ENCODE results near the gene SIX4.

Gene SIX4

DNA sequence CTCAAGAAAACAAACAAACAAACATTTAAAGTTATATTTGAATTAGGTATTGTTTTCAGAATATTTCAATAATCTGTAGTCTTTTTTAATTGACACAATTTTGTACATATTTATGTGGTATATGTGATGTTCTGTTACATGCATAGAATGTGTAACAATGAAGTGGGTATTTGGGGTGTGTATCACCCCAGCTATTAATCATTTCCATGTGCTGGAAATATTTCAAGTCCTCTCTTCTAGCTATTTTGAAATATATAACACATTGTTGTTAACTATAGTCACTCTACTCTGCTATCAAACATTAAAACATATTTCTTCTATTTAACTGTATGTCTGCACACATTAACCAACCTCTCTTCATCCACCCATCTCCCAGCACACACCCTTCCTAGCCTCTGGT is 42.9 kb downstream of the SIX4 start:
- TF ChIP-seq, protein P1, sequence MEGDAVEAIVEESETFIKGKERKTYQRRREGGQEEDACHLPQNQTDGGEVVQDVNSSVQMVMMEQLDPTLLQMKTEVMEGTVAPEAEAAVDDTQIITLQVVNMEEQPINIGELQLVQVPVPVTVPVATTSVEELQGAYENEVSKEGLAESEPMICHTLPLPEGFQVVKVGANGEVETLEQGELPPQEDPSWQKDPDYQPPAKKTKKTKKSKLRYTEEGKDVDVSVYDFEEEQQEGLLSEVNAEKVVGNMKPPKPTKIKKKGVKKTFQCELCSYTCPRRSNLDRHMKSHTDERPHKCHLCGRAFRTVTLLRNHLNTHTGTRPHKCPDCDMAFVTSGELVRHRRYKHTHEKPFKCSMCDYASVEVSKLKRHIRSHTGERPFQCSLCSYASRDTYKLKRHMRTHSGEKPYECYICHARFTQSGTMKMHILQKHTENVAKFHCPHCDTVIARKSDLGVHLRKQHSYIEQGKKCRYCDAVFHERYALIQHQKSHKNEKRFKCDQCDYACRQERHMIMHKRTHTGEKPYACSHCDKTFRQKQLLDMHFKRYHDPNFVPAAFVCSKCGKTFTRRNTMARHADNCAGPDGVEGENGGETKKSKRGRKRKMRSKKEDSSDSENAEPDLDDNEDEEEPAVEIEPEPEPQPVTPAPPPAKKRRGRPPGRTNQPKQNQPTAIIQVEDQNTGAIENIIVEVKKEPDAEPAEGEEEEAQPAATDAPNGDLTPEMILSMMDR (IDR thresholded peaks at IDR 0.05; ENCODE audit: low read depth, low read length), result no peak
- TF ChIP-seq EZH2phosphoT487 (IDR thresholded peaks at IDR 0.05; ENCODE audit: low read depth), result no peak
- H3K79me2 ChIP-seq (ENCODE audit: low read length), result no peaks in the 10 kb centered on the region
- no peaks in the 10 kb centered on the region for H4K20me1 ChIP-seq (ENCODE audit: insufficient read depth, low read length)
- H3K9ac ChIP-seq (ENCODE audit: low read length), result no peak overlapping the region
- H3K36me3 ChIP-seq (replicated peaks; ENCODE audit: low read depth, low read length), result no peaks in the 10 kb centered on the region
- H3K9me3 ChIP-seq (ENCODE audit: insufficient read depth, low read length), result no peaks in the 10 kb centered on the region
- H3K4me1 ChIP-seq (ENCODE audit: low read length), result no peaks in the 10 kb centered on the region
- no peak overlapping the region for H2AFZ ChIP-seq (ENCODE audit: low read depth, low read length)
- no peak overlapping the region for H3K4me3 ChIP-seq (ENCODE audit: low read length)
- no peak overlapping the region for H3K4me2 ChIP-seq (ENCODE audit: low read length)
- no peaks in the 10 kb centered on the region for H3K27me3 ChIP-seq (ENCODE audit: low read depth, low read length)
- H3K27ac ChIP-seq (ENCODE audit: low read length), result no peak overlapping the region

DNA sequence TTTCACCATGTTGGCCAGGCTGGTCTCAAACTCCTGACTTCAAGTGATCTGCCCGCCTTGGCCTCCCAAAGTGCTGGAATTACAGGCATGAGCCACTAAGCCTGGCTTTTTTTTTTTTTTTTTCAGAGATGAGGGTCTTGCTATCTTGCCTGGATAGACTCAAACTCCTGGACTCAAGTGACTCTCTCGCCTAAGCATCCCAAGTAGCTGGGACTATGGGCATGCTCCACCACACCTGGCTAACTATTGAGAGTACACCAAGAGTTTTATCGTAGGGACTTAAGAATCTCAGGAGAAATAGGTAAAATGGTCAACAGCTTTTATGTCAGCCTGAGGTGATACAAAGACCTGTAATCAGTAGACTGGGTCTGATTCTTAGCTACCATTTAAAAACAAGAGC is 43.6 kb downstream of the SIX4 start:
- no peak overlapping the region for H2AFZ ChIP-seq (ENCODE audit: low read depth, low read length)
- H3K4me1 ChIP-seq (ENCODE audit: low read length), result no peaks in the 10 kb centered on the region
- no peak overlapping the region for H3K27ac ChIP-seq (ENCODE audit: low read length)
- no peaks in the 10 kb centered on the region for H3K79me2 ChIP-seq (ENCODE audit: low read length)
- H3K4me3 ChIP-seq (ENCODE audit: low read length), result no peak overlapping the region
- no peak for TF ChIP-seq EZH2phosphoT487 (IDR thresholded peaks at IDR 0.05; ENCODE audit: low read depth)
- TF ChIP-seq, protein P1 (IDR thresholded peaks at IDR 0.05; ENCODE audit: low read depth, low read length), result no peak
- no peaks in the 10 kb centered on the region for H3K9me3 ChIP-seq (ENCODE audit: insufficient read depth, low read length)
- no peak overlapping the region for H3K9ac ChIP-seq (ENCODE audit: low read length)
- no peak overlapping the region for H3K4me2 ChIP-seq (ENCODE audit: low read length)
- H3K27me3 ChIP-seq (ENCODE audit: low read depth, low read length), result no peaks in the 10 kb centered on the region
- no peaks in the 10 kb centered on the region for H3K36me3 ChIP-seq (replicated peaks; ENCODE audit: low read depth, low read length)
- no peaks in the 10 kb centered on the region for H4K20me1 ChIP-seq (ENCODE audit: insufficient read depth, low read length)

DNA sequence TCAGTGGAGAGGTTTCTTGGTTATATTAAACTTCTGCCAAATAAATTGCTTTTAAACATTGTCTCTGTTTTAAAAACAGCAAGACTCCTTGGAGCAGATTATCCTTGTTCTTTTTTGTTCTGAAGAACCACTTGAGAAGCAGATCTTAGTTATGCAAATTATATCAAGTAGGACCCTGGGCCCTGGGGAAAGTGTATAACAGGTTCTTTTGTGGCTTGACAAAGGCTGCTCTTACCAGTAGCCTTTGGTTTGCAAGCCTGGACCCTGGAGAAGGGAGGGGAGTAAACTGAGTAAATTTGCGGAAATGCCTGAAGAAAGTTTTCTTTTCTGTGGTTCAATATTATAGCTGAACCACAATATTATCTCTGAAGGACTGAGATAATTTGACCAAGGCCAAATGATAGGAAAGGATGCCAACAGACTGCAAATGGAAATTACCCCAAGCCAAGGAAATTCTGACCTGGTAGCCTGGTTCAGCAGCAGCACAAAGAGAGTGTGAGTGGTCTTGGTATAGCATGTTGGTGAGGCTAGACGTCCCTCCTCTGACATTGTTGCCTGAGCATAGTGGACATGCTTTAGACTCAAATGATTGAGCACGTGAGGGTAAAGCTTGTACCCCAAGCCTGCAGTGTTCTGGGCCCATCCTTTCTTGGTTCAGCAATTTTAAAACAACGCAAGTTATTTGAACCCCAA is 44.4 kb downstream of the SIX4 start:
- TF ChIP-seq, protein P1 (IDR thresholded peaks at IDR 0.05; ENCODE audit: low read depth, low read length), result no peak
- no peak for TF ChIP-seq EZH2phosphoT487 (IDR thresholded peaks at IDR 0.05; ENCODE audit: low read depth)
- no peaks in the 10 kb centered on the region for H3K79me2 ChIP-seq (ENCODE audit: low read length)
- H3K4me3 ChIP-seq (ENCODE audit: low read length), result no peak overlapping the region
- no peaks in the 10 kb centered on the region for H4K20me1 ChIP-seq (ENCODE audit: insufficient read depth, low read length)
- no peaks in the 10 kb centered on the region for H3K9me3 ChIP-seq (ENCODE audit: insufficient read depth, low read length)
- H2AFZ ChIP-seq (ENCODE audit: low read depth, low read length), result no peak overlapping the region
- H3K27me3 ChIP-seq (ENCODE audit: low read depth, low read length), result no peaks in the 10 kb centered on the region
- no peaks in the 10 kb centered on the region for H3K4me1 ChIP-seq (ENCODE audit: low read length)
- no peaks in the 10 kb centered on the region for H3K36me3 ChIP-seq (replicated peaks; ENCODE audit: low read depth, low read length)
- H3K27ac ChIP-seq (ENCODE audit: low read length), result no peak overlapping the region
- no peak overlapping the region for H3K9ac ChIP-seq (ENCODE audit: low read length)
- H3K4me2 ChIP-seq (ENCODE audit: low read length), result no peak overlapping the region

DNA sequence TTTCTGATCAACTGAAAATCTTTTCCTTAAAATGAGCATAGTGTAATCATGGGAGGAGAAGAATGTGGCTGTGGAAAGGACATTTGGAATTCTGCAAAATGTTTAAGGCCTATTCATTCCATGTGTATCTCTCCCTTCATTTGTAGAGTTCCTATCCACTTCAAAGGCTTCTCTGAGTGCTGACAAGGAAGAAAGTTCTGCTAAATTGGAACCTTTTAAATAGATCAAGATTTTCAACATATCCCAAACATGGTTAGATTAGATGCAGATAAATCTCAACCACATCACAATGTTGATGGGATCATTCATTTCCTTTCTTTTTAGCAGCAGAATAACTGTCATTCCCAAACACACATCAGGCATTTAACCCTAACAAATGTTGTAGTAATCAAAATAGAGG is 46.5 kb downstream of the SIX4 start:
- Histone ChIP-seq H3K9ac (ENCODE audit: low read length) (no peak overlapping the region), H3K79me2 (ENCODE audit: low read length) (no peaks in the 10 kb centered on the region), H3K4me2 (ENCODE audit: low read length) (no peak overlapping the region), H4K20me1 (ENCODE audit: insufficient read depth, low read length) (no peaks in the 10 kb centered on the region), H3K4me1 (ENCODE audit: low read length) (no peaks in the 10 kb centered on the region), H3K9me3 (ENCODE audit: insufficient read depth, low read length) (no peaks in the 10 kb centered on the region), H3K27me3 (ENCODE audit: low read depth, low read length) (no peaks in the 10 kb centered on the region), H3K4me3 (ENCODE audit: low read length) (no peak overlapping the region), H2AFZ (ENCODE audit: low read depth, low read length) (no peak overlapping the region), H3K27ac (ENCODE audit: low read length) (no peak overlapping the region), H3K36me3 (replicated peaks; ENCODE audit: low read depth, low read length) (no peaks in the 10 kb centered on the region)
- TF ChIP-seq, protein P1 (IDR thresholded peaks at IDR 0.05; ENCODE audit: low read depth, low read length), result no peak
- no peak for TF ChIP-seq EZH2phosphoT487 (IDR thresholded peaks at IDR 0.05; ENCODE audit: low read depth)

Data from OCI-LY3 (cell line).